ENCODE results near the gene CTSK.

CTSK gene

DNA sequence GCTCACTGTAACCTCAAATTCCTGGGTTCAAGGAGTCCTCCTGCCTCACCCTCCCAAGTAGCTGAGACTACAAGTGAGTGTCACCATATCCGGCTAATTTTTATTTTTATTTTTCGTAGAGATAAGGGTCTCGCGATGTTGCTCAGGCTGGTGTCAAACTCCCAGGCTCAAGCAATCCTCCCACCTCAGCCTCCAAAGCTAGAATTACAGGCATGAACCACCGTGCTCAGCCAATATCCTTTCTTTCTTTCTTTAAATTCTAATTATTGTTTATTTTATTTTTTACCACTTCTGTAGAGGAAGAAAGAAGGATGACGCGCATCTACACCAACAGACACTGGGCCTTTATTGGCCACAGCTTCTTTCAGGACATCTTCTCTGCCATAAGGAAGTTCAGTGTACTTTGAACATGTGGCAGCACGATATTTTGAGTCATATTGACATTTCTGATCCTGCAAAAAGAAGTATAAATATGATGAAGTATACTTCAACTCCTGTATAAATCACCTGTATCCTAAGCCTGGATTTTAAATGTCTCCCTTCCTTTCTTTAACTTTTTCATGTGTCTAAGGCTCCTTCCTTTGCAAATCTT, 58.2 kb downstream of the CTSK start:
- no peak for DNase-seq
- Histone ChIP-seq H3K27me3 (no peaks in the 10 kb centered on the region), H3K27ac (no peak overlapping the region), H3K4me1 (no peaks in the 10 kb centered on the region), H3K9me3 (no peaks in the 10 kb centered on the region), H3K4me3 (no peak overlapping the region), H3K36me3 (peaks cover 0 to 3% (median 0%) of the 10 kb centered on the region in 3 donors)
- intact Hi-C loops (cut with DNase I; ENCODE audit: low total_unique reads): no loop called here
- TF ChIP-seq, protein P1, sequence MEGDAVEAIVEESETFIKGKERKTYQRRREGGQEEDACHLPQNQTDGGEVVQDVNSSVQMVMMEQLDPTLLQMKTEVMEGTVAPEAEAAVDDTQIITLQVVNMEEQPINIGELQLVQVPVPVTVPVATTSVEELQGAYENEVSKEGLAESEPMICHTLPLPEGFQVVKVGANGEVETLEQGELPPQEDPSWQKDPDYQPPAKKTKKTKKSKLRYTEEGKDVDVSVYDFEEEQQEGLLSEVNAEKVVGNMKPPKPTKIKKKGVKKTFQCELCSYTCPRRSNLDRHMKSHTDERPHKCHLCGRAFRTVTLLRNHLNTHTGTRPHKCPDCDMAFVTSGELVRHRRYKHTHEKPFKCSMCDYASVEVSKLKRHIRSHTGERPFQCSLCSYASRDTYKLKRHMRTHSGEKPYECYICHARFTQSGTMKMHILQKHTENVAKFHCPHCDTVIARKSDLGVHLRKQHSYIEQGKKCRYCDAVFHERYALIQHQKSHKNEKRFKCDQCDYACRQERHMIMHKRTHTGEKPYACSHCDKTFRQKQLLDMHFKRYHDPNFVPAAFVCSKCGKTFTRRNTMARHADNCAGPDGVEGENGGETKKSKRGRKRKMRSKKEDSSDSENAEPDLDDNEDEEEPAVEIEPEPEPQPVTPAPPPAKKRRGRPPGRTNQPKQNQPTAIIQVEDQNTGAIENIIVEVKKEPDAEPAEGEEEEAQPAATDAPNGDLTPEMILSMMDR (IDR thresholded peaks at IDR 0.05): no peak

DNA sequence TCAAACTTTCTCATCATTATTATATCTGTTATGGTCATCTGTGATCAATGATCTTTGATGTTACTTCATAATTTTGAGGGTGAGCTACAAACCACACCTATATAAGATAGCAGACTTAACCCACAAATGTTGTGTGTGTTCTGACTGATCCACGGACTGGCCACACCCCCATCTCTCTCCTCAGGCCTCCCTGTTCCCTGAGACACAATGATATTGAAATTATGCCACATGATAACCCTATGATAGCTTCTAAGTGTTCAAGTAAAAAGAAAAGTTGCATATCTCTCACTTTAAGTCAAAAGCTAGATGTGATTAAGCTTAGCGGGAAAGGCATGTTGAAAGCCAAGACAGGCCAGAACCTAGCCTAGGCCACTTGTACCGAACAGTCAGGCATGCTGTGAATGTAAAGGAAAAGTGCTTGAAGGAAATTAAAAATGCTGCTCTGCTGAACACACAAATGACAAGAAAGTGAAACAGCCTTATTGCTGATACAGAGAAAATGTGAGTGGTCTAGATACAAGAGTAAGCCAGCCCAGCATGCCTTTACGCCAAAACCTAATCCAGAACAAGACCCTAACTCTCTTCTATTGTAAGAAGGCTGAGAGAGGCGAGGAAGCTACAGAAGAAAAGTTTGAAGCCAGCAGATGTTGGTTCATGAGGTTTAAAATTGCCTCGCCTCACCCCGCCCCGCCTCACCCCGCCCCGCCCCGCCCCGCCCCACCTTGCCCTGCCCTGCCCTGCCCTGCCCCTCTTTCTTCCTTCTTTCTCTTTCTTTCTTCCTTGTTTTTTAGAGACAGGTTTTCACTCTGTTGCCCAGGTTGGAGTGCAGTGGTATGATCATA, 59.0 kb downstream of the CTSK start:
- peaks cover 0 to 3% (median 0%) of the 10 kb centered on the region in 3 donors for H3K36me3 ChIP-seq
- DNase-seq: no peak
- no peaks in the 10 kb centered on the region for H3K4me1 ChIP-seq
- H3K27ac ChIP-seq: no peak overlapping the region
- H3K9me3 ChIP-seq: no peaks in the 10 kb centered on the region
- no peaks in the 10 kb centered on the region for H3K27me3 ChIP-seq
- no peak overlapping the region for H3K4me3 ChIP-seq
- TF ChIP-seq, protein P1 (IDR thresholded peaks at IDR 0.05): no peak
- intact Hi-C loops (cut with DNase I; ENCODE audit: low total_unique reads): no loop called here
